ENCODE data around the gene PERCC1.

PERCC1 gene

DNA sequence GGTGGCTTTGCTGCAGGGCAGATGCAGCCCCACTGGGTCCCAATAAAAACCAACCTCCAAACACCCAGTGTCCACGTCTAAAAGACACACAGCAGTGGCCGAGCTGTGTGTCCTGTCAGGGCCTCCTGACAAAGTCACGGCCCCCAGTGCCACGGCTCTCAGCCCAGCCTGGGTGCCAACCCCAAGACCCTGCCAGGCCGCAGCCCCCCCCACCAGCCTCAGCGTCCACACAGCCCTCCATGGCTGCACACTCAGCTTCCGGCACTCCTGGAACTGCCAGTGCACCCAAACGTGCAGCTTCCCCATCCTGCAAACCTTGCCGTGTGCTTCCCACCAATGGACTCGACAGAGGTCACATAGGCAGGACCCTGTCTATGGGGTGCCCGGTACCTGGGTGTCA, 17.1 kb downstream of the PERCC1 start:
- Histone ChIP-seq H3K9me3 (ENCODE audit: control insufficient read depth in 5 of 5, low read length in 5 of 5) (no peaks in the 10 kb centered on the region), H3K4me3 (ENCODE audit: low read depth in 1 of 5, low read length in 5 of 5) (no peak overlapping the region), H3K4me1 (ENCODE audit: control insufficient read depth in 5 of 5, insufficient read depth in 5 of 5, low read length in 5 of 5) (peaks cover 0 to 9% (median 7%) of the 10 kb centered on the region in 5 donors), H3K27me3 (ENCODE audit: control insufficient read depth in 5 of 5, insufficient read depth in 4 of 5, low read length in 5 of 5) (no peaks in the 10 kb centered on the region), H3K27ac (ENCODE audit: low read depth, low read length) (no peak overlapping the region), H3K9ac (ENCODE audit: low read length in 5 of 5) (no peak overlapping the region), H3K36me3 (ENCODE audit: control insufficient read depth in 5 of 5, insufficient read depth in 5 of 5, low read length in 5 of 5) (peaks cover 0 to 77% (median 65%) of the 10 kb centered on the region in 5 donors)

DNA sequence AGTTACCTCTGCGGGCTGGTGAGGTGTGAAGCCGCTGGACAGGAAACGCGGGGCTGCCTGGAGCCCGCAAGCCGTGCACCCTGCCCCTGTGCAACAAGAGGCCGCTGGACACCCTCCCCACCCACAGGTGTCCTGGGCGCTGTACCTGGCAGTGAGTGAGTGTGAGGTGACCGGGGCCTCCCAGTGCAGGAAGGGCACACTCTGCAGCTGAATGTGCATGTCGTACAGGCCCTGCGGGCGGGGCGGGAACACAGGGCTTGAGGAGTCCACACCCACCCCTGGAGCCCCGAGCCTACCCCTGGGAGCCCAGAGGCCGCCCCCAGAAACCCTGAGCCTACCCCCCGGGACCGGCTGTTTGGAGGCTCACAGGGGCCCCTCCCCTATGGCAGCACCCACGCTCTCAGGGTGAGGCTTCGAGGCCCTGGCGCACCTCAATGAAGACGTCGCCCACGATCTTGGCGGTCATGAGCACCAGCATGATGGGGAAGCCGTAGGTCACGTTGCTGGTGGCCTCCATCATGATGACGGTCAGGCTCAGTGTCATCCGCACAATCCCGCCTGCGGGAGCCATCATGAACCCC, 17.7 kb downstream of the PERCC1 start:
- no peak overlapping the region for H3K27ac ChIP-seq (ENCODE audit: low read depth, low read length)
- no peak overlapping the region for H3K9ac ChIP-seq (ENCODE audit: low read length in 5 of 5)
- no peaks in the 10 kb centered on the region for H3K9me3 ChIP-seq (ENCODE audit: control insufficient read depth in 5 of 5, low read length in 5 of 5)
- H3K4me1 ChIP-seq (ENCODE audit: control insufficient read depth in 5 of 5, insufficient read depth in 5 of 5, low read length in 5 of 5), result peaks cover 0 to 9% (median 7%) of the 10 kb centered on the region in 5 donors
- H3K36me3 ChIP-seq (ENCODE audit: control insufficient read depth in 5 of 5, insufficient read depth in 5 of 5, low read length in 5 of 5), result peaks cover 0 to 82% (median 71%) of the 10 kb centered on the region in 5 donors
- no peak overlapping the region for H3K4me3 ChIP-seq (ENCODE audit: low read depth in 1 of 5, low read length in 5 of 5)
- no peaks in the 10 kb centered on the region for H3K27me3 ChIP-seq (ENCODE audit: control insufficient read depth in 5 of 5, insufficient read depth in 4 of 5, low read length in 5 of 5)

GRCh38 chr16:1449201-1449788, 18.4 kb downstream of the PERCC1 start:
- no peak overlapping the region for H3K27ac ChIP-seq (ENCODE audit: low read depth, low read length)
- peaks cover 0 to 89% (median 77%) of the 10 kb centered on the region in 5 donors for H3K36me3 ChIP-seq (ENCODE audit: control insufficient read depth in 5 of 5, insufficient read depth in 5 of 5, low read length in 5 of 5)
- H3K9ac ChIP-seq (ENCODE audit: low read length in 5 of 5), result no peak overlapping the region
- no peak overlapping the region for H3K4me3 ChIP-seq (ENCODE audit: low read depth in 1 of 5, low read length in 5 of 5)
- H3K9me3 ChIP-seq (ENCODE audit: control insufficient read depth in 5 of 5, low read length in 5 of 5), result no peaks in the 10 kb centered on the region
- H3K4me1 ChIP-seq (ENCODE audit: control insufficient read depth in 5 of 5, insufficient read depth in 5 of 5, low read length in 5 of 5), result peaks cover 0 to 3% (median 2%) of the 10 kb centered on the region in 5 donors
- H3K27me3 ChIP-seq (ENCODE audit: control insufficient read depth in 5 of 5, insufficient read depth in 4 of 5, low read length in 5 of 5), result no peaks in the 10 kb centered on the region

DNA sequence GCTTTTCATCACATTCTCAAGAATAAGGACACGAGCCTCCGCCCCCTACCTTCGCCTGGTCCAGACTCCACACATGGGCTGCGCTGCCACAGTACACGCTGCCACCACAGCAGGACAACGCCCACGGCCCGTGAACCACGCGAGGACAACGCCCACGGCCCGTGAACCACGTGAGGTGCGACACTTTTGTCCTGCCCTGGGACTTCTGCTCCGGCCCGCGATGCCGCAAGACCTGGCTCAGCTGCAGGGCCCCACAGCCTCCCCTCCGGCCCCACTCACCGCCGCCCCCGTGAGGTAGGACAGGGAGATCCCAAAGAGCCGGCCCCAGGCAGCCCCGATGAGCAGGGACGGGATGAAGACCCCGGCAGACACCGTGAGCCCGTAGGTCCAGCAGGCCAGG, 19.3 kb downstream of the PERCC1 start:
- H3K4me3 ChIP-seq (ENCODE audit: low read depth in 1 of 5, low read length in 5 of 5), result no peak overlapping the region
- H3K36me3 ChIP-seq (ENCODE audit: control insufficient read depth in 5 of 5, insufficient read depth in 5 of 5, low read length in 5 of 5), result peaks cover 0 to 98% (median 87%) of the 10 kb centered on the region in 5 donors
- H3K27me3 ChIP-seq (ENCODE audit: control insufficient read depth in 5 of 5, insufficient read depth in 4 of 5, low read length in 5 of 5), result no peaks in the 10 kb centered on the region
- no peaks in the 10 kb centered on the region for H3K9me3 ChIP-seq (ENCODE audit: control insufficient read depth in 5 of 5, low read length in 5 of 5)
- no peak overlapping the region for H3K27ac ChIP-seq (ENCODE audit: low read depth, low read length)
- H3K4me1 ChIP-seq (ENCODE audit: control insufficient read depth in 5 of 5, insufficient read depth in 5 of 5, low read length in 5 of 5), result no peaks in the 10 kb centered on the region
- no peak overlapping the region for H3K9ac ChIP-seq (ENCODE audit: low read length in 5 of 5)

GRCh38 chr16:1450841-1451240, 20.0 kb downstream of the PERCC1 start:
- no peaks in the 10 kb centered on the region for H3K27me3 ChIP-seq (ENCODE audit: control insufficient read depth in 5 of 5, insufficient read depth in 4 of 5, low read length in 5 of 5)
- H3K9ac ChIP-seq (ENCODE audit: low read length in 5 of 5), result no peak overlapping the region
- H3K36me3 ChIP-seq (ENCODE audit: control insufficient read depth in 5 of 5, insufficient read depth in 5 of 5, low read length in 5 of 5), result peaks cover 0 to 98% (median 88%) of the 10 kb centered on the region in 5 donors
- no peaks in the 10 kb centered on the region for H3K4me1 ChIP-seq (ENCODE audit: control insufficient read depth in 5 of 5, insufficient read depth in 5 of 5, low read length in 5 of 5)
- no peaks in the 10 kb centered on the region for H3K9me3 ChIP-seq (ENCODE audit: control insufficient read depth in 5 of 5, low read length in 5 of 5)
- H3K4me3 ChIP-seq (ENCODE audit: low read depth in 1 of 5, low read length in 5 of 5), result no peak overlapping the region
- H3K27ac ChIP-seq (ENCODE audit: low read depth, low read length), result no peak overlapping the region

GRCh38 chr16:1451702-1452392, 21.0 kb downstream of the PERCC1 start:
- no peak overlapping the region for H3K4me3 ChIP-seq (ENCODE audit: low read depth in 1 of 5, low read length in 5 of 5)
- peaks cover 0 to 95% (median 85%) of the 10 kb centered on the region in 5 donors for H3K36me3 ChIP-seq (ENCODE audit: control insufficient read depth in 5 of 5, insufficient read depth in 5 of 5, low read length in 5 of 5)
- H3K27ac ChIP-seq (ENCODE audit: low read depth, low read length), result no peak overlapping the region
- H3K9me3 ChIP-seq (ENCODE audit: control insufficient read depth in 5 of 5, low read length in 5 of 5), result no peaks in the 10 kb centered on the region
- H3K27me3 ChIP-seq (ENCODE audit: control insufficient read depth in 5 of 5, insufficient read depth in 4 of 5, low read length in 5 of 5), result no peaks in the 10 kb centered on the region
- H3K4me1 ChIP-seq (ENCODE audit: control insufficient read depth in 5 of 5, insufficient read depth in 5 of 5, low read length in 5 of 5), result no peaks in the 10 kb centered on the region
- no peak overlapping the region for H3K9ac ChIP-seq (ENCODE audit: low read length in 5 of 5)

- no peaks in the 10 kb centered on the region for H3K4me1 ChIP-seq (ENCODE audit: control insufficient read depth in 5 of 5, insufficient read depth in 5 of 5, low read length in 5 of 5)
These were observed 21.7 kb downstream of the PERCC1 start for GRCh38 chr16:1452530-1452929.

DNA sequence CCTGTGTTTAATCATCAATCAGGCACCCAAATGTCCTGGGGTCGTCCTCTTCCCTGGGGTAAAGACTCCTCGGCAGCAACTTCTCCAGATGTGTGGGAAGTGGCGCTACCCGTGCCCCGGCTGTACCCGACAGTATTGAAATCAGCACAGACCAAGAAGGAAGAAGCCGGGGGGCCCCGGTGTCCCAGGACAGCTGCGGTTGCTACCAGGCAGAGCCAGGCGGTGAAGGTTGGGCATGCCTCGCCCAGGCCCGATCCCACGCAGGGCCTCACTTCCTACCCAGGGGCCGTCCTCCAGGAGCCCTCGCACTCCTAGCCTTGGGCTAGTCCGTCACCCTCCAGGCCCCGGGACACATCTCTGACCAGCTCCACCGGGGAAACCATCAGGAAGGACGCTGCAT, 22.4 kb downstream of the PERCC1 start:
- Histone ChIP-seq H3K4me3 (ENCODE audit: low read depth in 1 of 5, low read length in 5 of 5) (no peak overlapping the region), H3K27ac (ENCODE audit: low read depth, low read length) (no peak overlapping the region), H3K9me3 (ENCODE audit: control insufficient read depth in 5 of 5, low read length in 5 of 5) (no peaks in the 10 kb centered on the region), H3K4me1 (ENCODE audit: control insufficient read depth in 5 of 5, insufficient read depth in 5 of 5, low read length in 5 of 5) (no peaks in the 10 kb centered on the region), H3K9ac (ENCODE audit: low read length in 5 of 5) (no peak overlapping the region), H3K27me3 (ENCODE audit: control insufficient read depth in 5 of 5, insufficient read depth in 4 of 5, low read length in 5 of 5) (no peaks in the 10 kb centered on the region), H3K36me3 (ENCODE audit: control insufficient read depth in 5 of 5, insufficient read depth in 5 of 5, low read length in 5 of 5) (peaks cover 0 to 96% (median 86%) of the 10 kb centered on the region in 5 donors)

More at GRCh38 chr16:1452530-1452929, 21.7 kb downstream of the PERCC1 start:
- peaks cover 0 to 96% (median 87%) of the 10 kb centered on the region in 5 donors for H3K36me3 ChIP-seq (ENCODE audit: control insufficient read depth in 5 of 5, insufficient read depth in 5 of 5, low read length in 5 of 5)
- no peak overlapping the region for H3K4me3 ChIP-seq (ENCODE audit: low read depth in 1 of 5, low read length in 5 of 5)
- no peaks in the 10 kb centered on the region for H3K27me3 ChIP-seq (ENCODE audit: control insufficient read depth in 5 of 5, insufficient read depth in 4 of 5, low read length in 5 of 5)
- no peak overlapping the region for H3K9ac ChIP-seq (ENCODE audit: low read length in 5 of 5)
- H3K27ac ChIP-seq (ENCODE audit: low read depth, low read length), result no peak overlapping the region
- H3K9me3 ChIP-seq (ENCODE audit: control insufficient read depth in 5 of 5, low read length in 5 of 5), result no peaks in the 10 kb centered on the region

- H3K36me3 ChIP-seq (ENCODE audit: control insufficient read depth in 5 of 5, insufficient read depth in 5 of 5, low read length in 5 of 5), result peaks cover 0 to 93% (median 84%) of the 10 kb centered on the region in 5 donors
- no peaks in the 10 kb centered on the region for H3K9me3 ChIP-seq (ENCODE audit: control insufficient read depth in 5 of 5, low read length in 5 of 5)
- H3K27me3 ChIP-seq (ENCODE audit: control insufficient read depth in 5 of 5, insufficient read depth in 4 of 5, low read length in 5 of 5), result no peaks in the 10 kb centered on the region
- H3K4me1 ChIP-seq (ENCODE audit: control insufficient read depth in 5 of 5, insufficient read depth in 5 of 5, low read length in 5 of 5), result no peaks in the 10 kb centered on the region
- H3K27ac ChIP-seq (ENCODE audit: low read depth, low read length), result no peak overlapping the region
- no peak overlapping the region for H3K4me3 ChIP-seq (ENCODE audit: low read depth in 1 of 5, low read length in 5 of 5)
- H3K9ac ChIP-seq (ENCODE audit: low read length in 5 of 5), result no peak overlapping the region
These were observed 23.7 kb downstream of the PERCC1 start for GRCh38 chr16:1454561-1454960.
